SW480 (cell line): ENCODE measurements around the gene ARID4B.
"Not testable (repeated sequence)": the region's sequence is repeated elsewhere in the genome, so short reads cannot be mapped to it uniquely, and the experiment has no call there.

Experiments
- DNase-seq: peaks from one replicate; pipeline ENCODE4 v3.0.0-alpha.2; 2016; ENCODE audit warnings: low spot score

The ARID4B gene

GRCh38 chr1:235296729-235297128, 31.2 kb downstream of the ARID4B start:
- no peak for DNase-seq

- DNase-seq = no peak
These were observed 32.1 kb downstream of the ARID4B start for GRCh38 chr1:235295902-235296350.

DNA sequence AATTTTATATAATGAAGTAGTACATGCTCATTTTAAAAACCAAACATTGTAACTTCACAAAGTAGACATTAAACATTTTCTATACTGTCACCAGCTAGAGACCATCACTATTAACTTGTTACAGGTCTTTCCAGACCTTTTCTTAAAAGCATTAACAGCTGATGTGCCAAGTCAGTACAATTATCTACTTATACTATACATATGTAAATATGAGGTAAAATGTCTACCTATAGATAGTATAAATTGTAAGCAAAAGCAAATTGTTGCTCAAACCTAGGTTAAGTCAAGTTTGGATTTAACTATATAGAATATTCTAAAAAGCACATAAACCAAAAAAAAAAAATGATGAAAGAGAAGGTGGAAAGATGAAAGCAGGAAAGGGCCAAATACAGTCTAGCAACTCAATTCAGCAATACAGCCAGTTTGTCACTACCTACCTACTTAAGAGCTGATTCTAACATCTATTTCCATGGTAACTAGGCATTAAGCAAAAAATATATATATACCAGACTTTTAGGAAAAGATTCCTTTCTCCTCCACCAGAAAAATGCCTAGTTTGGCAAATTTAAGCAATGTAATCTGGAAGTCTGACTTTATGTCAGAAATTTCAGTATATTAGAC, 34.5 kb downstream of the ARID4B start:
- DNase-seq = no peak

- DNase-seq = no peak
These were observed 35.2 kb downstream of the ARID4B start for GRCh38 chr1:235292790-235293189.

DNA sequence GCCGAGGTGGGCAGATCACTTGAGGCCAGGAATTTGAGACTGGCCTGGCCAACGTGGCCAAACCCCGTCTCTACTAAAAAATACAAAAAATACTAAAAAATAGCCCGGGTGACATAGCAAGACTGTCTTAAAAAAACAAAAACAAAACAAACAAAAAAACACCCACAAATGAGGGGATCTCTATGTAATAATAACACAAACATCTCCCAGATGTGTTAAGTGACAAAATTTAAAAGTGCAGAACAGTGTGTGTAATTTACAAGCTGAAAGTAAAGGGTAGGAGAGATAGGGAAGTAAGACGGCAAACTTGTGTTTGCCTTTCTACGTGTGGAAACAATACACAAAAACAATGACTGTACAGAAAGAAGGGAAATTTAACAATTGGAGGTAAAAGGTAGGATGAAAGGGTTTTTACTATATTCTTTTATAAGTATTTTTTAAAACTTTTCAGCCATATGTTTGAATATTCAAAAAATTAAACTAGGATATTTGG, 36.3 kb downstream of the ARID4B start:
- DNase-seq = no peak

DNA sequence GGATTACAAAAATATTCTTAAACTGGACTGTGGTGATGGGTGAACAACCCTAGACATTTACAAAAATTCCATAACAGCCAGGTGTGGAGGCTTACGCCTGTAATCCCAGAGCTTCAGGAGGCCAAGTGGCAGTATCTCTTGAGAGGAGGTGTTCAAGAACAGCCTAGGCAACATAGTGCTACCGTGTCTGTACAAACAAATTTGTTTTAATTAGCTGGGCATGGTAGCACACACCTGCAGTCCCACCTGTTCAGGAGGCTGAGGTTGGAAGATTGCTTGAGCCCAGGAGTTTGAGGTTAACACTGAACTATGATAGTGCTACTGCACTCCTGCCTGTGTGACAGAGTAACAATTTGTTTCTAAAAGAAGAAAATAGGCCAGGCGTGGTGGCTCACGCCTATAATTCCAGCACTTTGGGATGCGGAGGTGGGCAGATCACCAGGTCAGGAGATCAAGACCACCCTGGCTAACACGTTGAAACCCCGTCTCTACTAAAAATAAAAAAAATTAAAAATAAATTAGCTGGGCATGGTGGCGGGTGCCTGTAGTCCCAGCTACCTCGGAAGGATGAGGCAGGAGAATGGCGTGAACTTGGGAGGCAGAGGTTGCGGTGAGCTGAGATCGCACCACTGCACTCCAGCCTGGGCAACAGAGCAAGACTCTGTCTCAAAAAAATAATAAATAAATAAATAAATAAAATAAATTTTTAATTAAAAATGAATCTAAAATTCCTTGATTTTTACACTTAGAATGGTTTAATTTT, 37.1 kb downstream of the ARID4B start:
- DNase-seq = no peak

- no peak for DNase-seq
These were observed 37.9 kb downstream of the ARID4B start for GRCh38 chr1:235289859-235290739.

DNA sequence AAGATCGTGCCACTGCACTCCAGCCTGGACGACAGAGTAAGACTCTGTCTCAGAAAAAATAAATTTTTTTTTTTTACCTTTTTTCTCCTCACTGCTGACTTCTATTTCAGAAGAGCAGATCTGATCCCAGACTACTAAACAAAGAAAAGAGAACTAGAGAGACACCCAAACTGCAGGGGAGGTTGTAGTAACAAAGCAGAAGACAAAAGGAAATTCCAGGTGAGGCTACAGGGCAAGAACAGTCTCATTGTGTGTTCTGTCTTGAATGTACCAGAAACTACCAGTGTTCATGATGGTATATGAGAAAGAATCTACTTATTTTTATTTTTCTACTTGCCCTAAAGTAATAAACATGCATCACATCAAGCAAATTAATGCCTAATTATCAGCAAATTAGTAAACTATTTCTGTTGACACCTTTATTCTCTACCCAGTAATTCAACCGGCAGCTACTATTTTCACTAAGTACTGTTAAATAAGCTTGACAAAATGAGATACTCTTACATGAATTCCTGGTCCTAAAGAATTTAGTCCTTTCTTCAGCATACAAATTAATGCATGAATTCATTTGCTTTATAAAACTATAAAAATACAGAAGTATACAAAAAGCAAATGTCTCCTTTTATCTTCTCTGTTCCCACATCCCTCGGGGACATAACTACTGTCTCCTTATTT, 40.6 kb downstream of the ARID4B start:
- no peak for DNase-seq

GRCh38 chr1:235286667-235287066, 41.3 kb downstream of the ARID4B start:
- DNase-seq = no peak

DNA sequence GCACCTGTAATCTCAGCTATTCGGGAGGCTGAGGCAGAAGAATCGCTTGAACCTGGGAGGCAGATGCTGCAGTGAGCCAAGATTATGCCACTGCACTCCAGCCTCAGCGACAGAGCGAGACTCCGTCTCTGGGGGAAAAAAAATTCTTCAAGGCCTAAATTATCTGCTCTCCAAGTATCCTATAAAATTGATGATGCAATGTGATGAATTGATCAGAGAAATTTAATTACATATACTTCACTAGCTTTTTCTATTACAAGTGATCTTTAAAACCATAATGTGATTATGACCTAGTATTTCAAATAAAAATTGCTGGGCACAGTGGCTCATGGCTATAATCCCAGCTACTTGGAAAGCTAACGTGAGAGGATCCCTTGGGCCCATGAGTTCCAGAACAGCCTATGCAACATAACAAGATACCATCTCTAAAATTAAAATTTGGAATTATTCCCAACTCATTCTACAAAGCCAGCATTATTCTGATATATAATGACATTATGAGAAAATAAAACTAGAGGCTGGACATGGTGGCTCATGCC, 43.7 kb downstream of the ARID4B start:
- DNase-seq = no peak

- DNase-seq = not testable (repeated sequence)
These were observed 44.3 kb downstream of the ARID4B start for GRCh38 chr1:235283636-235284035.

GRCh38 chr1:235280467-235280866, 47.5 kb downstream of the ARID4B start:
- no peak for DNase-seq

- DNase-seq = no peak
These were observed 48.3 kb downstream of the ARID4B start for GRCh38 chr1:235279694-235280093.

DNA sequence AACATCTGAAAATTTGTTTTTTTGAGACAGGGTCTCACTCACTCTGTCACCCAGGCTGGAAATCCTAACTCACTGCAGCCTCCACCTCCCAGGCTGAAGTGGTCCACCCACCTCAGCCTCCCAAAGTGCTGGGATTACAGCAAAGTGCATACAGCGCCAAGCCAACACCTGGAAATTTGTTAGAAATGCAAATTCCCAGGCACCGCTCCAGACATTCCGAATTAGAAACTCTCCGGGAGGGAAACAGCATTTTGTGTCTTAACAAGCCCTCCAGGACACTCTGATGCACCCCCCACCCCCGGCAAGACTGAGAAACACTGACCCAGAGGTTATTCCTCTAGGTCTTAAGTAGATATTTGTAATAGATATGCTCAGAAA, 49.1 kb downstream of the ARID4B start:
- DNase-seq = no peak

GRCh38 chr1:235278233-235278914, 49.6 kb downstream of the ARID4B start:
- DNase-seq = no peak

- no peak for DNase-seq
These were observed 50.3 kb downstream of the ARID4B start for GRCh38 chr1:235277709-235278108.

DNA sequence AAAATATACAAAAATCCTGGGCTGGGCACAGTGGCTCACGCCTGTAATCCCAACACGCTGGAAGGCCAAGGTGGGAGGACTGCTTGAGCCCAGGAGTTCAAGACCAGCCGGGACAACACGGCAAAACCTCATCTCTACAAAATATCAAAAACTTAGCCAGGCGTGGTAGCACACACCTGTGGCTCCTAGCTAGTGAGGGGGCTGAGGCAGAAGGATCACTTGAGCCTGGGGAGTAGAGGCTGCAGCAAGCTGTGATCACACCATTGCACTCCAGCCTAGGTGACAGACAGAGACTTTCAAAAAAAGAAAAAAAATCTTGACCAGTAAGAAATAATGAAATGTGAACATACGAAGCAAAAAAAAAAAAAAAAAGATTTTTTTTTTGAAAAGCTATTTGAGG, 52.1 kb downstream of the ARID4B start:
- DNase-seq = no peak

- DNase-seq = no peak
These were observed 52.8 kb downstream of the ARID4B start for GRCh38 chr1:235275223-235275622.

- DNase-seq = no peak
These were observed 55.1 kb downstream of the ARID4B start for GRCh38 chr1:235272851-235273250.

DNA sequence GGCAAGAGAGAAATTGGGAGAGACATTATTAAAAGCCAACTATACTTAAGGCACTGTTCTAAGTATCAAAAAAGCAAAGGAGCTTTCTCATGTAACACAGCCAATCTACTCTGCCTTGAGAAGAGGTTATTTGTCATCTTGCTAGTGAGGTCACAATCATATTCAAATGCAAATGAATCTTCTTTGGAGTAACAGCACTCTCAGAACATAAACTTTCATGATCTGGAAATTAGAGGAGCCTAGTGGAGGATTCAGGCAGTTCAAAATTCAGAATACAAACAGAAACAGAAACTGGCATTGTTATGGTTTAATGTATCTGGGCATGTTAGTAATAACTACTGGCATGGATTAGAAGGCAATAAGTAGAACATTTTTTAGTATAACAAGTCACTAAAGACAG, 57.4 kb downstream of the ARID4B start:
- DNase-seq = no peak

- DNase-seq = not testable (repeated sequence)
These were observed 58.0 kb downstream of the ARID4B start for GRCh38 chr1:235269990-235270389.
